ENCODE data around the gene C12orf57. TPM values are rescaled to one million over a fixed set of nuclear protein-coding genes. Genes with fewer than 3 reads are reported as not detected.

C12orf57 gene
- total and polyA plus RNA-seq, 2 of the 13 experiments (the other 11 are each of a cell fraction or from before 2014, with no cell fraction given): 84.0 to 287 TPM

DNA sequence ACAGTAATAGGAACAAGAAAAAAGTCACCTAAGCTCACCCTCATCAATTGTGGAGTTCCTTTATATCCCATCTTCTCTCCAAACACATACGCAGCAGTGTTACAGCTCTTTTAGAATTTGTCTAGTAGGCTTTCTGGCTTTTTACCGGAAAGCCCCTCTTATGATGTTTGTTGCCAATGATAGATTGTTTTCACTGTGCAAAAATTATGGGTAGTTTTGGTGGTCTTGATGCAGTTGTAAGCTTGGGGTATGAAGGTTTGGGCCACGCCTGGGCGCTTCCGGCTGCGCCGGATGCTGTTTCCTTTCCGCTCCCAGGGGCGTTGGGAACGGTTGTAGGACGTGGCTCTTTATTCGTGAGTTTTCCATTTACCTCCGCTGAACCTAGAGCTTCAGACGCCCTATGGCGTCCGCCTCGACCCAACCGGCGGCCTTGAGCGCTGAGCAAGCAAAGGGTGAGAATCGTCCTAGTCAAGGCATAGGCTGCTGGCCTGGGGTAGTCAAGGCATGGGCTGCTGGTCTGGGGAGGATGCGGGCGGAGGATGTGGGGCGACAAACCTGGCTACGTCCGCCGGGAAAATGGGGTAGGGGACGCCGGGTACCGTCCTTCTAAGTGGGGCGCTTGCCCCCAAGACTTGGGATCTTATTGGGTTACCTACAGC lies at the start of gene C12orf57, which contains the start of gene RNU7-1 (continued):
- TF ChIP-seq, protein P1, sequence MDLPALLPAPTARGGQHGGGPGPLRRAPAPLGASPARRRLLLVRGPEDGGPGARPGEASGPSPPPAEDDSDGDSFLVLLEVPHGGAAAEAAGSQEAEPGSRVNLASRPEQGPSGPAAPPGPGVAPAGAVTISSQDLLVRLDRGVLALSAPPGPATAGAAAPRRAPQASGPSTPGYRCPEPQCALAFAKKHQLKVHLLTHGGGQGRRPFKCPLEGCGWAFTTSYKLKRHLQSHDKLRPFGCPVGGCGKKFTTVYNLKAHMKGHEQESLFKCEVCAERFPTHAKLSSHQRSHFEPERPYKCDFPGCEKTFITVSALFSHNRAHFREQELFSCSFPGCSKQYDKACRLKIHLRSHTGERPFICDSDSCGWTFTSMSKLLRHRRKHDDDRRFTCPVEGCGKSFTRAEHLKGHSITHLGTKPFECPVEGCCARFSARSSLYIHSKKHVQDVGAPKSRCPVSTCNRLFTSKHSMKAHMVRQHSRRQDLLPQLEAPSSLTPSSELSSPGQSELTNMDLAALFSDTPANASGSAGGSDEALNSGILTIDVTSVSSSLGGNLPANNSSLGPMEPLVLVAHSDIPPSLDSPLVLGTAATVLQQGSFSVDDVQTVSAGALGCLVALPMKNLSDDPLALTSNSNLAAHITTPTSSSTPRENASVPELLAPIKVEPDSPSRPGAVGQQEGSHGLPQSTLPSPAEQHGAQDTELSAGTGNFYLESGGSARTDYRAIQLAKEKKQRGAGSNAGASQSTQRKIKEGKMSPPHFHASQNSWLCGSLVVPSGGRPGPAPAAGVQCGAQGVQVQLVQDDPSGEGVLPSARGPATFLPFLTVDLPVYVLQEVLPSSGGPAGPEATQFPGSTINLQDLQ (CRISPR knock-in tag; IDR thresholded peaks at IDR 0.05): no peak
- TF ChIP-seq, protein P2, sequence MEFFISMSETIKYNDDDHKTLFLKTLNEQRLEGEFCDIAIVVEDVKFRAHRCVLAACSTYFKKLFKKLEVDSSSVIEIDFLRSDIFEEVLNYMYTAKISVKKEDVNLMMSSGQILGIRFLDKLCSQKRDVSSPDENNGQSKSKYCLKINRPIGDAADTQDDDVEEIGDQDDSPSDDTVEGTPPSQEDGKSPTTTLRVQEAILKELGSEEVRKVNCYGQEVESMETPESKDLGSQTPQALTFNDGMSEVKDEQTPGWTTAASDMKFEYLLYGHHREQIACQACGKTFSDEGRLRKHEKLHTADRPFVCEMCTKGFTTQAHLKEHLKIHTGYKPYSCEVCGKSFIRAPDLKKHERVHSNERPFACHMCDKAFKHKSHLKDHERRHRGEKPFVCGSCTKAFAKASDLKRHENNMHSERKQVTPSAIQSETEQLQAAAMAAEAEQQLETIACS (CRISPR knock-in tag; IDR thresholded peaks at IDR 0.05): no peak; the same call in 1 of the 2 replicates
- TF ChIP-seq ZNF605 (CRISPR knock-in tag; IDR thresholded peaks at IDR 0.05): no peak
- TF ChIP-seq, protein P3, sequence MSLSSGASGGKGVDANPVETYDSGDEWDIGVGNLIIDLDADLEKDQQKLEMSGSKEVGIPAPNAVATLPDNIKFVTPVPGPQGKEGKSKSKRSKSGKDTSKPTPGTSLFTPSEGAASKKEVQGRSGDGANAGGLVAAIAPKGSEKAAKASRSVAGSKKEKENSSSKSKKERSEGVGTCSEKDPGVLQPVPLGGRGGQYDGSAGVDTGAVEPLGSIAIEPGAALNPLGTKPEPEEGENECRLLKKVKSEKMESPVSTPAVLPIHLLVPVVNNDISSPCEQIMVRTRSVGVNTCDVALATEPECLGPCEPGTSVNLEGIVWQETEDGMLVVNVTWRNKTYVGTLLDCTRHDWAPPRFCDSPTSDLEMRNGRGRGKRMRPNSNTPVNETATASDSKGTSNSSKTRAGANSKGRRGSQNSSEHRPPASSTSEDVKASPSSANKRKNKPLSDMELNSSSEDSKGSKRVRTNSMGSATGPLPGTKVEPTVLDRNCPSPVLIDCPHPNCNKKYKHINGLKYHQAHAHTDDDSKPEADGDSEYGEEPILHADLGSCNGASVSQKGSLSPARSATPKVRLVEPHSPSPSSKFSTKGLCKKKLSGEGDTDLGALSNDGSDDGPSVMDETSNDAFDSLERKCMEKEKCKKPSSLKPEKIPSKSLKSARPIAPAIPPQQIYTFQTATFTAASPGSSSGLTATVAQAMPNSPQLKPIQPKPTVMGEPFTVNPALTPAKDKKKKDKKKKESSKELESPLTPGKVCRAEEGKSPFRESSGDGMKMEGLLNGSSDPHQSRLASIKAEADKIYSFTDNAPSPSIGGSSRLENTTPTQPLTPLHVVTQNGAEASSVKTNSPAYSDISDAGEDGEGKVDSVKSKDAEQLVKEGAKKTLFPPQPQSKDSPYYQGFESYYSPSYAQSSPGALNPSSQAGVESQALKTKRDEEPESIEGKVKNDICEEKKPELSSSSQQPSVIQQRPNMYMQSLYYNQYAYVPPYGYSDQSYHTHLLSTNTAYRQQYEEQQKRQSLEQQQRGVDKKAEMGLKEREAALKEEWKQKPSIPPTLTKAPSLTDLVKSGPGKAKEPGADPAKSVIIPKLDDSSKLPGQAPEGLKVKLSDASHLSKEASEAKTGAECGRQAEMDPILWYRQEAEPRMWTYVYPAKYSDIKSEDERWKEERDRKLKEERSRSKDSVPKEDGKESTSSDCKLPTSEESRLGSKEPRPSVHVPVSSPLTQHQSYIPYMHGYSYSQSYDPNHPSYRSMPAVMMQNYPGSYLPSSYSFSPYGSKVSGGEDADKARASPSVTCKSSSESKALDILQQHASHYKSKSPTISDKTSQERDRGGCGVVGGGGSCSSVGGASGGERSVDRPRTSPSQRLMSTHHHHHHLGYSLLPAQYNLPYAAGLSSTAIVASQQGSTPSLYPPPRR (CRISPR knock-in tag; IDR thresholded peaks at IDR 0.05; ENCODE audit: borderline replicate concordance): peak; percentile 78
- TF ChIP-seq, protein P4, sequence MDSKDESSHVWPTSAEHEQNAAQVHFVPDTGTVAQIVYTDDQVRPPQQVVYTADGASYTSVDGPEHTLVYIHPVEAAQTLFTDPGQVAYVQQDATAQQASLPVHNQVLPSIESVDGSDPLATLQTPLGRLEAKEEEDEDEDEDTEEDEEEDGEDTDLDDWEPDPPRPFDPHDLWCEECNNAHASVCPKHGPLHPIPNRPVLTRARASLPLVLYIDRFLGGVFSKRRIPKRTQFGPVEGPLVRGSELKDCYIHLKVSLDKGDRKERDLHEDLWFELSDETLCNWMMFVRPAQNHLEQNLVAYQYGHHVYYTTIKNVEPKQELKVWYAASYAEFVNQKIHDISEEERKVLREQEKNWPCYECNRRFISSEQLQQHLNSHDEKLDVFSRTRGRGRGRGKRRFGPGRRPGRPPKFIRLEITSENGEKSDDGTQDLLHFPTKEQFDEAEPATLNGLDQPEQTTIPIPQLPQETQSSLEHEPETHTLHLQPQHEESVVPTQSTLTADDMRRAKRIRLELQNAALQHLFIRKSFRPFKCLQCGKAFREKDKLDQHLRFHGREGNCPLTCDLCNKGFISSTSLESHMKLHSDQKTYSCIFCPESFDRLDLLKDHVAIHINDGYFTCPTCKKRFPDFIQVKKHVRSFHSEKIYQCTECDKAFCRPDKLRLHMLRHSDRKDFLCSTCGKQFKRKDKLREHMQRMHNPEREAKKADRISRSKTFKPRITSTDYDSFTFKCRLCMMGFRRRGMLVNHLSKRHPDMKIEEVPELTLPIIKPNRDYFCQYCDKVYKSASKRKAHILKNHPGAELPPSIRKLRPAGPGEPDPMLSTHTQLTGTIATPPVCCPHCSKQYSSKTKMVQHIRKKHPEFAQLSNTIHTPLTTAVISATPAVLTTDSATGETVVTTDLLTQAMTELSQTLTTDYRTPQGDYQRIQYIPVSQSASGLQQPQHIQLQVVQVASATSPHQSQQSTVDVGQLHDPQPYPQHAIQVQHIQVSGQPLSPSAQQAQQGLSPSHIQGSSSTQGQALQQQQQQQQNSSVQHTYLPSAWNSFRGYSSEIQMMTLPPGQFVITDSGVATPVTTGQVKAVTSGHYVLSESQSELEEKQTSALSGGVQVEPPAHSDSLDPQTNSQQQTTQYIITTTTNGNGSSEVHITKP (CRISPR knock-in tag; IDR thresholded peaks at IDR 0.05; ENCODE audit: low read depth): no peak
- peak; percentile 63; the same call in 1 of the 2 replicates for TF ChIP-seq HDAC1 (CRISPR knock-in tag; IDR thresholded peaks at IDR 0.05)
- TF ChIP-seq, protein P5, sequence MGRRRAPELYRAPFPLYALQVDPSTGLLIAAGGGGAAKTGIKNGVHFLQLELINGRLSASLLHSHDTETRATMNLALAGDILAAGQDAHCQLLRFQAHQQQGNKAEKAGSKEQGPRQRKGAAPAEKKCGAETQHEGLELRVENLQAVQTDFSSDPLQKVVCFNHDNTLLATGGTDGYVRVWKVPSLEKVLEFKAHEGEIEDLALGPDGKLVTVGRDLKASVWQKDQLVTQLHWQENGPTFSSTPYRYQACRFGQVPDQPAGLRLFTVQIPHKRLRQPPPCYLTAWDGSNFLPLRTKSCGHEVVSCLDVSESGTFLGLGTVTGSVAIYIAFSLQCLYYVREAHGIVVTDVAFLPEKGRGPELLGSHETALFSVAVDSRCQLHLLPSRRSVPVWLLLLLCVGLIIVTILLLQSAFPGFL (CRISPR knock-in tag; IDR thresholded peaks at IDR 0.05): no peak
- TF ChIP-seq CHD2 (IDR thresholded peaks at IDR 0.05; ENCODE audit: low read depth, low read length): no peak; the same call in 1 of the 2 replicates
- TF ChIP-seq, protein P6, sequence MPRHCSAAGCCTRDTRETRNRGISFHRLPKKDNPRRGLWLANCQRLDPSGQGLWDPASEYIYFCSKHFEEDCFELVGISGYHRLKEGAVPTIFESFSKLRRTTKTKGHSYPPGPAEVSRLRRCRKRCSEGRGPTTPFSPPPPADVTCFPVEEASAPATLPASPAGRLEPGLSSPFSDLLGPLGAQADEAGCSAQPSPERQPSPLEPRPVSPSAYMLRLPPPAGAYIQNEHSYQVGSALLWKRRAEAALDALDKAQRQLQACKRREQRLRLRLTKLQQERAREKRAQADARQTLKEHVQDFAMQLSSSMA (CRISPR knock-in tag; IDR thresholded peaks at IDR 0.05): no peak
- TF ChIP-seq PITX1 (CRISPR knock-in tag; IDR thresholded peaks at IDR 0.05): no peak
- TF ChIP-seq SP2 (CRISPR knock-in tag; IDR thresholded peaks at IDR 0.05): no peak
- TF ChIP-seq ZNF101 (CRISPR knock-in tag; IDR thresholded peaks at IDR 0.05; ENCODE audit: borderline replicate concordance, low read depth): peak; percentile 71; the same call in 1 of the 2 replicates
